Measurements from ENCODE around the gene NT5C2. TPM values are rescaled to one million over a fixed set of nuclear protein-coding genes. Genes with fewer than 3 reads are reported as not detected.
"Not testable (repeated sequence)": the region's sequence is repeated elsewhere in the genome, so short reads cannot be mapped to it uniquely, and the experiment has no call there.

Gene NT5C2
- total and polyA plus RNA-seq, 2 donors (not counting 1 experiment from before 2014, with no cell fraction given): 38.6 to 80.8 TPM

DNA sequence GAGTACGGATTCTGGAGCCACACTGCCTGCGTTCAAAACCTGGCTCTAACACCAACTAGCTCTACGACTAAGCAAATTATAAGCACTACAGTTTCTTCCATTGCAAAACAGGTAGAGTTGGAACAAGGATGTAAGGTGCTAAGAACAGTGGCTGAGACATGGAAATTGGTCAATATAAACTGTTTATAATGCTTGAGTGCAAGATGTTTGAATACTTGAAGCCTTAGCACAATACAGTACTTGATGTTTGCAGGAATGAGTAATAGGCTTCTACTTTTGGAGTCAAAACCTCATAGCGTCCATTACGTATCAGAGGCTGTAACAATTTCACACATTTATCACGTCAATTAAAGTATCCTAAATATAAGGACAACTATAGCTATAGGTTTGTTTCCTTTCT, 6.9 kb downstream of the NT5C2 start:
- Histone ChIP-seq H3K27ac (ENCODE audit: low read length in 2 of 2) (no peak overlapping the region), H3K9ac (ENCODE audit: low read length) (no peak overlapping the region), H3K9me3 (ENCODE audit: control extremely low read depth in 1 of 3, control insufficient read depth in 2 of 3, insufficient read depth in 1 of 3, low read length in 2 of 3) (no peaks in the 10 kb centered on the region), H3K79me2 (ENCODE audit: control insufficient read depth, insufficient read depth, low read length) (peaks cover 99% of the 10 kb centered on the region), H2AFZ (ENCODE audit: insufficient read depth, low read depth, low read length, poor library complexity, severe bottlenecking) (no peak overlapping the region), H3K4me3 (ENCODE audit: control extremely low read depth in 1 of 5, extremely low read depth in 1 of 5, insufficient read depth in 1 of 5, low read depth in 2 of 5, low read length in 4 of 5) (no peak overlapping the region), H4K20me1 (ENCODE audit: control insufficient read depth, insufficient read depth, low read length, poor library complexity, severe bottlenecking) (peaks cover 19% of the 10 kb centered on the region), H3K4me1 (ENCODE audit: control insufficient read depth in 2 of 2, insufficient read depth in 2 of 2, low read length in 2 of 2) (peaks cover 34% of the 10 kb centered on the region in 2 donors), H3K27me3 (replicated peaks in 1 of 4; ENCODE audit: control extremely low read depth in 1 of 4, control insufficient read depth in 3 of 4, insufficient read depth in 4 of 4, low read length in 3 of 4) (no peaks in the 10 kb centered on the region), H3K36me3 (replicated peaks in 1 of 2; ENCODE audit: control extremely low read depth in 1 of 2, control insufficient read depth in 1 of 2, extremely low read depth in 1 of 2, insufficient read depth in 2 of 2, low read length in 1 of 2) (no peaks in the 10 kb centered on the region), H3K4me2 (replicated peaks; ENCODE audit: low read depth, low read length, poor library complexity, severe bottlenecking) (peak overlapping the region; percentile 34)
- ChIA-PET CTCF (interaction anchor here (1.4 kb wide), 1 partner anchor 59 kb away, joined by 4 read pairs; no protein-coding TSS in a partner anchor), POLR2A (interaction anchor here (0.6 kb wide), 1 partner anchor 93 kb away, joined by 9 read pairs; no protein-coding TSS in a partner anchor)
- no CpG with 5 or more reads among the region's 6 CpGs for WGBS (ENCODE audit: insufficient coverage)
- DNase-seq (no peak), ATAC-seq (ENCODE audit: low read depth) (no peak)
- TF ChIP-seq EZH2 (IDR thresholded peaks at IDR 0.05; ENCODE audit: borderline replicate concordance, insufficient read depth, low read depth, low read length, poor library complexity, severe bottlenecking): no peak
- intact Hi-C loops (cut with micrococcal nuclease): no loop called here
- Mint-ChIP-seq H3K27me3 (no peaks in the 10 kb centered on the region), H3K4me1 (peaks cover 54% of the 10 kb centered on the region), H3K9me3 (ENCODE audit: insufficient read depth) (no peaks in the 10 kb centered on the region), H3K4me3 (no peak overlapping the region), H3K27ac (no peak overlapping the region)

- TF ChIP-seq CTCF (IDR thresholded peaks at IDR 0.05) (no peak), EZH2 (IDR thresholded peaks at IDR 0.05; ENCODE audit: borderline replicate concordance, insufficient read depth, low read depth, low read length, poor library complexity, severe bottlenecking) (no peak)
- H3K27ac ChIP-seq (ENCODE audit: low read length in 2 of 2): peak overlapping the region in 1 of 2 donors; percentile 26
- intact Hi-C loops (cut with micrococcal nuclease): no loop called here
- H3K4me3 Mint-ChIP-seq: peak overlapping the region; percentile 34
- DNase-seq (no peak), ATAC-seq (ENCODE audit: low read depth) (no peak)
- H3K9me3 Mint-ChIP-seq (ENCODE audit: insufficient read depth): no peaks in the 10 kb centered on the region
- H3K27ac Mint-ChIP-seq: peak overlapping the region; percentile 83
- H3K27me3 Mint-ChIP-seq: no peaks in the 10 kb centered on the region
- no peaks in the 10 kb centered on the region for H3K9me3 ChIP-seq (ENCODE audit: control extremely low read depth in 1 of 3, control insufficient read depth in 2 of 3, insufficient read depth in 1 of 3, low read length in 2 of 3)
- WGBS (ENCODE audit: insufficient coverage): no CpG with 5 or more reads among the region's 3 CpGs
- ChIA-PET CTCF (no interaction called here), POLR2A (no interaction called here)
- peaks cover 14% of the 10 kb centered on the region for H4K20me1 ChIP-seq (ENCODE audit: control insufficient read depth, insufficient read depth, low read length, poor library complexity, severe bottlenecking)
- H3K27me3 ChIP-seq (replicated peaks in 1 of 4; ENCODE audit: control extremely low read depth in 1 of 4, control insufficient read depth in 3 of 4, insufficient read depth in 4 of 4, low read length in 3 of 4): no peaks in the 10 kb centered on the region
- no peak overlapping the region for H3K4me3 ChIP-seq (ENCODE audit: control extremely low read depth in 1 of 5, extremely low read depth in 1 of 5, insufficient read depth in 1 of 5, low read depth in 2 of 5, low read length in 4 of 5)
- peak overlapping the region; percentile 41 for H3K4me2 ChIP-seq (replicated peaks; ENCODE audit: low read depth, low read length, poor library complexity, severe bottlenecking)
- no peaks in the 10 kb centered on the region for H3K36me3 ChIP-seq (replicated peaks in 1 of 2; ENCODE audit: control extremely low read depth in 1 of 2, control insufficient read depth in 1 of 2, extremely low read depth in 1 of 2, insufficient read depth in 2 of 2, low read length in 1 of 2)
- H2AFZ ChIP-seq (ENCODE audit: insufficient read depth, low read depth, low read length, poor library complexity, severe bottlenecking): no peak overlapping the region
- no peak overlapping the region for H3K9ac ChIP-seq (ENCODE audit: low read length)
- H3K79me2 ChIP-seq (ENCODE audit: control insufficient read depth, insufficient read depth, low read length): peaks cover 99% of the 10 kb centered on the region
- peaks cover 57% of the 10 kb centered on the region for H3K4me1 Mint-ChIP-seq
- peaks cover 36 to 41% of the 10 kb centered on the region in 2 donors for H3K4me1 ChIP-seq (ENCODE audit: control insufficient read depth in 2 of 2, insufficient read depth in 2 of 2, low read length in 2 of 2)
Measured at GRCh38 chr10:103184615-103185014, 8.5 kb downstream of the NT5C2 start.

- H3K9me3 Mint-ChIP-seq (ENCODE audit: insufficient read depth); H2AFZ ChIP-seq (ENCODE audit: insufficient read depth, low read depth, low read length, poor library complexity, severe bottlenecking); H3K36me3 ChIP-seq (replicated peaks in 1 of 2; ENCODE audit: control extremely low read depth in 1 of 2, control insufficient read depth in 1 of 2, extremely low read depth in 1 of 2, insufficient read depth in 2 of 2, low read length in 1 of 2); H3K9me3 ChIP-seq (ENCODE audit: control extremely low read depth in 1 of 3, control insufficient read depth in 2 of 3, insufficient read depth in 1 of 3, low read length in 2 of 3); H3K27me3 ChIP-seq (replicated peaks in 1 of 4; ENCODE audit: control extremely low read depth in 1 of 4, control insufficient read depth in 3 of 4, insufficient read depth in 4 of 4, low read length in 3 of 4); H3K9ac ChIP-seq (ENCODE audit: low read length); H3K27me3 Mint-ChIP-seq; CTCF ChIA-PET; intact Hi-C loops (cut with micrococcal nuclease); H3K4me3 ChIP-seq (ENCODE audit: control extremely low read depth in 1 of 5, extremely low read depth in 1 of 5, insufficient read depth in 1 of 5, low read depth in 2 of 5, low read length in 4 of 5); DNase-seq; POLR2A ChIA-PET; ATAC-seq (ENCODE audit: low read depth): not testable (repeated sequence)
- H3K27ac ChIP-seq (ENCODE audit: low read length in 2 of 2): peak overlapping the region in 1 of 2 donors; percentile 26
- WGBS (ENCODE audit: insufficient coverage): 91% methylated on average over 9 of the region's 12 CpGs
- Mint-ChIP-seq H3K27ac (peak overlapping the region; percentile 83), H3K4me3 (peak overlapping the region; percentile 11), H3K4me1 (peaks cover 60% of the 10 kb centered on the region)
- H3K4me1 ChIP-seq (ENCODE audit: control insufficient read depth in 2 of 2, insufficient read depth in 2 of 2, low read length in 2 of 2): peaks cover 38 to 41% of the 10 kb centered on the region in 2 donors
- H3K79me2 ChIP-seq (ENCODE audit: control insufficient read depth, insufficient read depth, low read length): peaks cover 99% of the 10 kb centered on the region
- H3K4me2 ChIP-seq (replicated peaks; ENCODE audit: low read depth, low read length, poor library complexity, severe bottlenecking): peak overlapping the region; percentile 41
- peaks cover 14% of the 10 kb centered on the region for H4K20me1 ChIP-seq (ENCODE audit: control insufficient read depth, insufficient read depth, low read length, poor library complexity, severe bottlenecking)
Measured at GRCh38 chr10:103183991-103184451, 9.1 kb downstream of the NT5C2 start.

Data from B cell (primary cell).